HG02852 (cell line): ENCODE results near the gene PDCL2.

ENCODE experiments used
- ATAC-seq: cut with Tn5 transposase; IDR thresholded peaks from one replicate; pipeline ENCODE4 v1.9.1; 2021; ENCODE audit warnings: mild to moderate bottlenecking, moderate library complexity; ENCODE audit not compliant: unreplicated experiment

The PDCL2 gene

DNA sequence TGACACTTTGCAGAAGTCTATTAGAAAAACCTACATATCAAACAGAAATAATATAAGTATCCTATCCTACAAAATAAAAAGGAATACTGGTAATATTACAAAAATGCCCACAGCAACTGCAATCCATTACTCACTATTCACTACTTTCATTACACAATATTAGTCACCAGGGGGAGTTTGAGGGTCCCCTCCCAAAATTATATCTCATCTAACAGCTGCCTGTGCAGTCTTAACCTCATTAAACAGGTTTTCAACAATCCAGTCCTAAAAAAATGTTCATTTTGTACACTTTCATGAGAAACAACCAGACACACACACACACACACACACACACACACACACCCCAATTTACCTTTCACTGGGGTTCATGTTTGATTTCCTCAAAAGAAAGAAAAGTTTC, 48.2 kb downstream of the PDCL2 start:
- ATAC-seq = no peak

GRCh38 chr4:55540271-55540670, 51.8 kb downstream of the PDCL2 start:
- ATAC-seq = no peak

DNA sequence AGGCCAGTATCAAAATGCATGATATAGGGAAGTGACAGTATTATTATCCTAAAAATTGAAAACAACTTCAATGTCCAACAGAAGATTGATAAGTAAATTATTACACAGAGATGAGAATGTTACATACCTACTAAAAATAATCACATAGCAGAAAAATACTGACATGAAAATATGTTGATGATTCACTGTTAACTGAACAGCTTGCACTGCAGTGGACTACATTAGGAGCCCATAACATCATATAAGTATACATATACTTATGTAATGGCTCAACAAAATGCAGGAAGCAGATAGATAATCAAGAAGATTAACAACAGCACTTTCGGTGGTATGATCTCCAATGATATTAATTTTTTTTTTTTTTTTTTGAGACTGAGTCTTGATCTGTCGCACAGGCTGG, 52.4 kb downstream of the PDCL2 start:
- ATAC-seq = no peak

- ATAC-seq = no peak
These were observed 53.5 kb downstream of the PDCL2 start for GRCh38 chr4:55538531-55538930.

DNA sequence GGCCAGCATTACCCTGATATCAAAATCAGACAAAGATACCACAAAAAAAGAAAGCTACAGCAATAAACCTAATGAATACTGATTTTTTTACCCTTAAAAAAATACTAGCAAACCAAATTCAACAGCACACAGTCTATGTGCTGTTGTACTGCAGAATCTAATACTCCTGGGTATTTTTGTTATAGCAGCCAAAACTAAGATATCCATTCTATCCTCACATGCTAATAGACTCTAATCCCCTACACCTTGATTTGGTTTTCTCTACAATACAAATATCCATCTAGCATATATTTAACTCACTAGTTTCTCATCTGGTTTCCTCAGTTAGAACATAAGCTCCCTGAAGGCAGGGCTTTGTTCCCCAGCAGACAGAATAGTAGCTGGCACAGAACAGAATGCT, 57.7 kb downstream of the PDCL2 start:
- ATAC-seq = no peak

DNA sequence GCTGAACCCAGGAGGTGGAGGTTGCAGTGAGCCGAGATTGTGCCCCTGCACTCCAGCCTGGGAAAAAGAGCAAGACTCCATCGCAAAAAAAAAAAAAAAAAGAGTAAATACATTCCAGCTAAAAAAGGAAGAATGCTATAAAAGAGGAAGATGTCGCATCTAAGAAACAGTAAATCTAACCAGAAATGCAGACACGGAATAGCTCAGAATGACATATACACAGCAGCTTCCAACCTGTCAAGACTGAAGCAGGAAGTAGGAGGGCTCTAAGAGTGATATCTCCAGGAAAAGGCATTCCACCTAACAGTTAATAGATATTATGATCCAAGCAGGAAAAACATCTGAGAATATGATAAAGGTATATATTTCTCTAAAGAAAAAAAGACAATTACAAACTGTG, 61.4 kb downstream of the PDCL2 start:
- no peak for ATAC-seq

GRCh38 chr4:55530167-55530566, 61.9 kb downstream of the PDCL2 start:
- ATAC-seq = no peak

GRCh38 chr4:55528491-55528890, 63.6 kb downstream of the PDCL2 start:
- ATAC-seq = no peak

- ATAC-seq = no peak
These were observed 67.0 kb downstream of the PDCL2 start for GRCh38 chr4:55524844-55525571.

DNA sequence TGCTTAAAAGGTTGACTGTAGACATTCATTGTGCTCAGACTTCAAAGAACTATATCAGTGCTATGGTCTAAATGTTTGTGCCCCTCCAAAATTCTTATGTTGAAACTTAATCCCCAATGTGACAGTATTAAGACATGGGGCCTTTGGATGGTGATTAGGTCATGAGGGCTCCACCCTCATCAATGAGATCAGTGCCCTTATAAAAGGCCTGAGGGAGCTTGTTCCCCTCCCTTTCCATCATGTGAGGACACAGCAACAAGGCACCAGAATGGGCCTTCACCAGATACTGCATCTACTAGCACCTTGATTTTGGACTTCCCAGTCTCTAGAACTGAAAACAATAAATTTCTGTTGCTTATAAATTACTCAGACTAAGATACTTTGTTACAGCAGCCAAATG, 73.6 kb downstream of the PDCL2 start:
- ATAC-seq = no peak

GRCh38 chr4:55517526-55518229, 74.4 kb downstream of the PDCL2 start:
- ATAC-seq = peak; percentile 81

DNA sequence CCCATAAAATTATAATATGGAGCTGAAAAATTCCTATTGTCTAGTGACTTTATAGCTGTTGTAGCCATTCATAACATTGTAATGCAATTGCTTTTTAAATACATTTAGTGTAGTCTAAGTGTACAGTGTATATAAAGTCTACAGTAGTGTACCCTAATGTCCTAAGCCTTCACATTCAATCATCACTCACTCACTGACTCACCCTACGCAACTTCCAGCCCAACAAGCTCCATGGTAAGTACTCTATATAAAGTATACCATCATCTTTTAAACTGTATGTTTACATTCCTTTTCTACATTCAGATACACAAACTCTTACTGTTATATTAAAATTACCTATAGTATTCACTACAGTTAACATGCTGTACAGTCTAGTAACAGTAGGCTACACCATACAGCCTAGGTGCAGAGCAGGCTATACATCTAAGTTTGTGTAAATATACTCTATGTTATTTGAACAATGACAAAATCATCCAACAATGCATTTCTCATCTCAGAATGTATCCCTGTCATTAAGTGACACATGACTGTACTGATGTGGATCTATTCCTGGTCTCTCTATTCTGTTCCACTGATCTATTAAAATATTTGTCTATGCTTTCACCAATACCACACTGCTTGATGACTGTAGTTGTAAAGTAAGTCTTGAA, 79.0 kb downstream of the PDCL2 start:
- ATAC-seq = no peak

GRCh38 chr4:55512077-55512476, 80.0 kb downstream of the PDCL2 start:
- no peak for ATAC-seq

- no peak for ATAC-seq
These were observed 81.4 kb downstream of the PDCL2 start for GRCh38 chr4:55510685-55511084.

DNA sequence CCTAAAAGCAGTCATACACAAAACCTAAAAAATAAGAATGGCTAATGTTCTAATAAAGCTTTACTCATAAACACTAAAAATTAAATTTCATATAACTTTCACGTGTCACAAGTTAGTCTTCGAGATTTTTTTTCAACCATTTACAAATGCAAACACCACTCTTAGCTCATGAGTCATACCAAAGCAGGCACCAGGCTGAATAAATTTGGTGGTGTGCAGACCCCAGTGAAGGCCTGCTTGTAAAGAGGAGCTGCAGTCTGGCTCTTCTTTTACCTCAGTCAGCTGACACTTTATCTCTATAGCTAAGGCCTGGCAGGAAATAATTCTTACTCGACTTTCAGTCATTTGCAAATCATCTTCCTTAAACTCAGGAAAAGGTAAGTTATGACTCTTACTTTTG, 82.8 kb downstream of the PDCL2 start:
- ATAC-seq = no peak

DNA sequence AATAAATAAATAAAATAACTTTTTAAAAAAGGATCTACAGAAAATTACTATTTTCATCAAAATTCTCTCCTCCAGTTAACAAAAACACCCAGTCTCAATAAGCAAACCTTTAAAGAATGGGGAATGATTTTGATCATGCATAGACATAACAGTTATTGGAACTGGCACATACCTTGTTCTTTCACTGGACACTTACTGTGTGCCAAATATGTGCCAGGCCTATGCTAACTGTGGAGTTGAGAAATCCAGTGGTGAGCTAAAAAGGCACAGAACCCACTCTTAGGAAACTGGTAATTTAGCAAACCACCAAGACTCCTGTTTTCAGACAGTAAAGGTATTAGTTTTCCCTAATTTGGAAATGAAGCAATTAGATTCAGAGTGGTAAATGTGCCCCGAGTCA, 84.4 kb downstream of the PDCL2 start:
- ATAC-seq = no peak
